Upper lobe of left lung (tissue), 4 donors: ENCODE data around the gene ARL5C.

ENCODE experiments used
- CTCF ChIP-seq, 6 experiments: fragments of 450-650 bp in 4 of 6; fragments of 200-600 bp in 2 of 6; sonication (generic) in 2 of 6; IDR thresholded peaks; one replicate each; pipeline ENCODE4 v1.5.1; 2016 to 2019; ENCODE audit warnings: antibody characterized with exemption in 6 of 6
- POLR2A ChIP-seq, 4 donors: fragments of 450-650 bp; IDR thresholded peaks; one replicate each; pipeline ENCODE4 v1.5.1; 2016 to 2017; ENCODE audit warnings: antibody characterized with exemption in 4 of 4, mild to moderate bottlenecking in 2 of 4

GRCh38 chr17:39164675-39165143 is 1.3 kb downstream of the ARL5C start:
- peak; percentile 62 to 85 (median 80) for TF ChIP-seq CTCF (IDR thresholded peaks at IDR 0.05)
- TF ChIP-seq POLR2A (IDR thresholded peaks at IDR 0.05), result no peak
